Pancreas (tissue), 10 donors: ENCODE measurements around the gene RGS7. TPM values are rescaled to one million over a fixed set of nuclear protein-coding genes. Genes with fewer than 3 reads are reported as not detected.

Experiments
- ATAC-seq, 4 donors: fragments of 200-7000 bp; cut with Tn5 transposase; one replicate each; pipeline versions ENCODE4 v1.8.0 to v1.9.1; 2020; ENCODE audit warnings: mild to moderate bottlenecking in 4 of 4, moderate library complexity in 4 of 4
- DNase-seq, 6 donors: peaks; one replicate each; pipeline ENCODE4 v3.0.0-alpha.2; 2020
- FAIRE-seq: peaks from 2 replicates; lab custom pipeline; 2012; peaks lifted over from hg19 to GRCh38; lab: Jason Lieb, UNC
- H3K27ac ChIP-seq, 4 donors: fragments of 200-600 bp; sonication (generic); 1 replicate in 3 of 4; 2 replicates in 1 of 4; pipeline versions ENCODE4 v1.5.0 to v1.8.0; 2020
- H3K27me3 ChIP-seq, 4 donors: fragments of 200-600 bp; one replicate each; pipeline ENCODE4 v1.8.0; 2021
- H3K36me3 ChIP-seq, 3 donors: fragments of 200-600 bp; sonication (generic) in 1 of 3; one replicate each; pipeline versions ENCODE4 v1.5.0 to v1.8.0; 2020 to 2021
- H3K4me1 ChIP-seq, 3 donors: fragments of 200-600 bp; one replicate each; pipeline ENCODE4 v1.8.0; 2021
- H3K4me3 ChIP-seq, 4 donors: fragments of 200-600 bp; sonication (generic) in 2 of 4; one replicate each; pipeline versions ENCODE4 v1.5.0 to v1.8.0; 2020 to 2021
- H3K9me3 ChIP-seq, 4 donors: fragments of 200-600 bp; one replicate each; pipeline ENCODE4 v1.8.0; 2021
- CTCF ChIP-seq, 4 donors: fragments of 200-600 bp; sonication (generic) in 3 of 4; IDR thresholded peaks; one replicate each; pipeline versions ENCODE4 v1.5.0 to v1.8.0; 2021; ENCODE audit warnings: antibody characterized with exemption in 4 of 4
- WGBS, 2 donors: extraction: QIAGEN DNeasy Blood & Tissue Kit; methylation state at CpG; one replicate each; pipeline ENCODE4 v1.1.7; 2013; 5-methylcytosine and 5-hydroxymethylcytosine counted together
- intact Hi-C, 3 donors: fragments of 100-400 bp; cut with DNase I; formaldehyde crosslinking; loops; one replicate each; pipeline versions ENCODE4 v1.11.1 to v1.14.2; 2022
- polyA plus RNA-seq, 2 donors: library from polyadenylated mRNA; stranded (reverse); fragments of 200-250 nt; gene quantifications; one replicate each; pipeline ENCODE4 v1.2.3, GENCODE V29; 2013
- total RNA-seq, 6 donors: library from RNA; stranded (reverse); fragmentation: NEBNext Ultra II Directional in 4 of 6; extraction: Animal tissue kit (Norgen Biotek cat#: 25700) in 4 of 6; gene quantifications; one replicate each; pipeline versions ENCODE4 v1.2.1 to v1.2.4, GENCODE V29; 2021 to 2023
- donor health status: healthy with polysubstance abuse.
- donor health status: DM: no; HTN: no; CAD: no; lungs with moderate emphysema.
- donor health status: DM: no; HTN: no; CAD: no.
- donor health status: control.
- donor health status: control.
- donor health status: Bipolar disorder and iron deficiency.
- donor health status: DM: yes; HTN: yes; CAD: no.
- donor health status: DM: no; HTN: no; CAD: no.
- donor health status: DM: no; HTN: no; CAD: no.
- donor health status: DM: yes; HTN: yes; CAD: no.

Gene RGS7
- total and polyA plus RNA-seq, 8 donors, result 0.08 to 4.2 (median 0.33) TPM

DNA sequence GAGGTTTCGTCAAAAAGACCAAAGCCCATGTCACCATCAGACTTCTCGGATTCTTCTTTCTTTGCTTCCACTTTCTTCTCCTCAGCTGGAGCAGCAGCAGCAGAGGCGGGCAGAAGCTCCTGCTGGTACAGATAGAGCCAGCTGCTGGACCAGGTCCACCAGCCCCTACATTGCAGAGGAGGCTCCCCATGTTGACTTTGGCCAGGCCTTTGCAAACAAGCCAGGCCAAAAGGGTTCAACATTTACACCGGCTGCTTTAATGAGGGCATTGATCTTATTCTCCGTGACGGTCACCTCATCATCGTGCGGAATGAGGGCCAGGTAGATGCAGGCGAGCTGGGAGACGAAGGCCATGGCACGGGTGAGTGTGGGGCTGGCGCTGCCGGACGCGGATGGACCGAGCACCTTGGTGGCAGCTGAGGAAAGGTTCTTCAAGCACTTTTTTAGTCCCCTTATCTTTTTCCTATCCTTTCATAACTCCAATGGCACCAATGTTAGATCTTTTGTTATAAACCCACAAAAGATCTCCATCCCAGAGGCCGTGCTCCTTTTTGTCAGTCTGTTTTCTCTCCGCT lies 358.5 kb downstream of the RGS7 start:
- no peak for FAIRE-seq
- no peak for DNase-seq
- intact Hi-C loops, result no loop called here

DNA sequence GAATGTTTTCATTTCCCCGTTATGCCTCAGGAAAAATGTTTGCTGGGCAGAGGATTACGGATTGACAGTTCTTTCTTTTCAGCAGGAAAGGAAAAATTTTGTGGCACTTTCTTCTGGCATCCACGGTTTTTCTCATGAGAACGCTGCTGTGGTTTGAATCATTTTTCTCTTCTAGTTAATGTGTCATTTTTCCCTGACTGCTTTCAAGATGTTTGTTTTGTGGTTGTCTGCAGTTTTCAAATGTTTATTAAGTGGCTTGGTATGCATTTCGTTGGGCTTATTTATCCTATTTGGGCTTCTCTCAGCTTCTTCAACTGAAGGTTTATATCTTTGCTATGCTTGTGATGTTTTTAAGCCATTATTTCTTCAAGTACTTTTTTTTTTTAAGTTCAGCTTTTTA lies 359.0 kb downstream of the RGS7 start:
- TF ChIP-seq CTCF (IDR thresholded peaks at IDR 0.05), result no peak
- 12 to 15% methylated on average over 5 of the region's 5 CpGs for WGBS, 2 donors
- no peaks in the 10 kb centered on the region for H3K9me3 ChIP-seq
- no peaks in the 10 kb centered on the region for H3K36me3 ChIP-seq
- ATAC-seq (no peak), FAIRE-seq (no peak), DNase-seq (no peak)
- no peaks in the 10 kb centered on the region for H3K4me1 ChIP-seq
- intact Hi-C loops, result no loop called here
- no peak overlapping the region for H3K4me3 ChIP-seq
- H3K27me3 ChIP-seq, result no peaks in the 10 kb centered on the region
- H3K27ac ChIP-seq, result no peak overlapping the region

More for the DNA sequence above, 358.5 kb downstream of the RGS7 start:
- no peak for TF ChIP-seq CTCF (IDR thresholded peaks at IDR 0.05)
- no peak for ATAC-seq
- Histone ChIP-seq H3K27ac (no peak overlapping the region), H3K4me3 (no peak overlapping the region), H3K4me1 (no peaks in the 10 kb centered on the region), H3K9me3 (no peaks in the 10 kb centered on the region), H3K36me3 (no peaks in the 10 kb centered on the region), H3K27me3 (no peaks in the 10 kb centered on the region)
- 59 to 61% methylated on average over 18 of the region's 18 CpGs for WGBS, 2 donors

- H3K27me3 ChIP-seq, result no peaks in the 10 kb centered on the region
- no peak for TF ChIP-seq CTCF (IDR thresholded peaks at IDR 0.05)
- no peak overlapping the region for H3K4me3 ChIP-seq
- intact Hi-C loops, result no loop called here
- 76 to 91% methylated on average over 2 of the region's 2 CpGs for WGBS, 2 donors
- no peaks in the 10 kb centered on the region for H3K4me1 ChIP-seq
- no peaks in the 10 kb centered on the region for H3K36me3 ChIP-seq
- no peaks in the 10 kb centered on the region for H3K9me3 ChIP-seq
- no peak overlapping the region for H3K27ac ChIP-seq
- DNase-seq (no peak), FAIRE-seq (no peak), ATAC-seq (no peak)
Observed at GRCh38 chr1:240993004-240993403, 364.0 kb downstream of the RGS7 start.

GRCh38 chr1:240991230-240991629 lies 365.8 kb downstream of the RGS7 start:
- H3K27me3 ChIP-seq, result no peaks in the 10 kb centered on the region
- H3K4me3 ChIP-seq, result no peak overlapping the region
- 64 to 69% methylated on average over 5 of the region's 5 CpGs for WGBS, 2 donors
- H3K4me1 ChIP-seq, result no peaks in the 10 kb centered on the region
- H3K27ac ChIP-seq, result no peak overlapping the region
- FAIRE-seq, result no peak
- H3K9me3 ChIP-seq, result no peaks in the 10 kb centered on the region
- DNase-seq, result no peak
- intact Hi-C loops, result no loop called here
- H3K36me3 ChIP-seq, result no peaks in the 10 kb centered on the region
- no peak for TF ChIP-seq CTCF (IDR thresholded peaks at IDR 0.05)
- no peak for ATAC-seq

DNA sequence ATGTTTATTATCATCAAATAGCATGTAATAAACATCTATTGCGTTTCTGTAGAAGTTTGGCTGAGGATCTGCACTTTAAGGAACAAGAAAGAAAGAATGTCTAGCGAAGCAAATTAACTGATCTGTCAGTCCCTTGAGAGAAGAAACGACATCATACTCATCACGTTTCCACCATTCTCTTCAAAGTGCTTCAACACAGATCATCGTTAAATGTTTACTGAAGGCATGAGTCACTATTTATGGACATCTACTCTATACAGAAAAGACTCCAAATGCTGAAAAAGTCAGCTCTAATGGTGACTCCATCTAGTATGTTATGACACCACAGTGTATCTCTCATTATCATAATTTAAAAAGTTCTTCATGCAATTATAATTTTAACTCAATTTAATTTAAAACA lies 369.1 kb downstream of the RGS7 start:
- H3K27ac ChIP-seq, result no peak overlapping the region
- FAIRE-seq (no peak), ATAC-seq (peak in 1 of 4 donors; percentile 22), DNase-seq (no peak)
- intact Hi-C loops, result no loop called here
- H3K27me3 ChIP-seq, result no peaks in the 10 kb centered on the region
- no peak overlapping the region for H3K4me3 ChIP-seq
- WGBS, 2 donors, result 48 to 56% methylated on average over 5 of the region's 5 CpGs
- no peaks in the 10 kb centered on the region for H3K4me1 ChIP-seq
- H3K36me3 ChIP-seq, result no peaks in the 10 kb centered on the region
- no peak for TF ChIP-seq CTCF (IDR thresholded peaks at IDR 0.05)
- no peaks in the 10 kb centered on the region for H3K9me3 ChIP-seq
